SK-N-SH (cell line): ENCODE measurements around the gene C12orf57. TPM values are rescaled to one million over a fixed set of nuclear protein-coding genes. Genes with fewer than 3 reads are reported as not detected.

Experiments
- CTCF ChIA-PET: fragments of 300-600, 350-600 bp; formaldehyde crosslinking; extraction: SDS; loops from one replicate; lab custom pipeline; 2021; lab: Yijun Ruan, JAX
- POLR2A ChIA-PET: fragments of 350-600 bp; sonication (Branson Sonifier 250); formaldehyde crosslinking; extraction: SDS; loops from one replicate; lab custom pipeline; 2020; ENCODE audit warnings: antibody characterized with exemption, inconsistent platforms; lab: Yijun Ruan, JAX
- DNase-seq: peaks from one replicate; pipeline ENCODE4 v3.0.0; 2012
- H2AFZ ChIP-seq: fragments of 200-600 bp; sonication (generic); 2 replicates; pipeline ENCODE4 v1.8.1; 2016; ENCODE audit warnings: antibody characterized with exemption, mild to moderate bottlenecking, low read depth
- H3F3A ChIP-seq: fragments of 200-600 bp; sonication (generic); replicated peaks from 2 replicates; pipeline ENCODE3; 2016; ENCODE audit warnings: antibody characterized with exemption, mild to moderate bottlenecking; ENCODE audit not compliant: insufficient read depth
- H3K27ac ChIP-seq, 2 experiments: fragments of 200-500 bp in 1 of 2; fragments of 200-600 bp in 1 of 2; sonication (Bioruptor generic) in 1 of 2; sonication (generic), shearing (Covaris generic) in 1 of 2; 2 replicates each; pipeline versions ENCODE4 v1.5.1 to v1.6.1; 2014 to 2016; ENCODE audit warnings: low read depth in 2 of 2, inconsistent platforms in 1 of 2, low read length in 1 of 2, mild to moderate bottlenecking in 1 of 2, mixed read lengths in 1 of 2
- H3K27me3 ChIP-seq: fragments of 200-600 bp; sonication (generic), shearing (Covaris generic); 2 replicates; pipeline ENCODE4 v1.6.1; 2016; ENCODE audit warnings: mixed run types; ENCODE audit not compliant: insufficient read depth
- H3K36me3 ChIP-seq, 2 experiments: fragments of 200-500 bp in 1 of 2; fragments of 200-600 bp in 1 of 2; sonication (Bioruptor generic) in 1 of 2; sonication (generic) in 1 of 2; replicated peaks in 1 of 2; 2 replicates each; pipeline versions ENCODE3 to v1.5.1; 2014 to 2016; ENCODE audit warnings: low read length in 1 of 2, mild to moderate bottlenecking in 1 of 2; ENCODE audit not compliant: insufficient read depth in 2 of 2, control insufficient read depth in 1 of 2
- H3K4me1 ChIP-seq, 2 experiments: fragments of 200-500 bp in 1 of 2; fragments of 200-600 bp in 1 of 2; sonication (Bioruptor generic) in 1 of 2; sonication (generic), shearing (Covaris generic) in 1 of 2; 2 replicates each; pipeline versions ENCODE4 v1.5.1 to v1.6.1; 2014 to 2016; ENCODE audit warnings: low read depth in 1 of 2, low read length in 1 of 2, mixed run types in 1 of 2; ENCODE audit not compliant: insufficient read depth in 2 of 2, control insufficient read depth in 1 of 2
- H3K4me2 ChIP-seq: fragments of 200-600 bp; sonication (generic), shearing (Covaris generic); 2 replicates; pipeline ENCODE4 v1.6.1; 2017; ENCODE audit warnings: mixed run types
- H3K4me3 ChIP-seq, 2 experiments: fragments of 200-500 bp in 1 of 2; fragments of 200-600 bp in 1 of 2; sonication (Bioruptor generic) in 1 of 2; sonication (generic), shearing (Covaris generic) in 1 of 2; 2 replicates each; pipeline versions ENCODE4 v1.5.1 to v1.8.1; 2014 to 2016; ENCODE audit warnings: low read depth in 2 of 2, inconsistent platforms in 1 of 2, low read length in 1 of 2, mild to moderate bottlenecking in 1 of 2, mixed read lengths in 1 of 2, moderate library complexity in 1 of 2
- H3K79me2 ChIP-seq: fragments of 200-600 bp; sonication (generic); 2 replicates; pipeline ENCODE4 v1.8.1; 2017; ENCODE audit warnings: mild to moderate bottlenecking; ENCODE audit not compliant: insufficient read depth
- H3K9ac ChIP-seq: fragments of 200-600 bp; sonication (generic); 2 replicates; pipeline ENCODE4 v1.6.1; 2017; ENCODE audit warnings: mixed run types
- H3K9me2 ChIP-seq: fragments of 200-600 bp; sonication (generic); 2 replicates; pipeline ENCODE4 v1.6.1; 2017; ENCODE audit warnings: mixed run types
- H3K9me3 ChIP-seq: fragments of 200-600 bp; sonication (generic); 2 replicates; pipeline ENCODE4 v1.6.1; 2017; ENCODE audit warnings: mixed run types, mild to moderate bottlenecking, moderate library complexity
- H4K20me1 ChIP-seq: fragments of 200-600 bp; sonication (generic); 2 replicates; pipeline ENCODE4 v1.6.1; 2017; ENCODE audit warnings: mild to moderate bottlenecking, mixed run types; ENCODE audit not compliant: insufficient read depth
- CHD2 ChIP-seq: fragments of 150-350 bp; IDR thresholded peaks from 2 replicates; pipeline ENCODE4 v1.6.1; 2018; ENCODE audit warnings: low read length; ENCODE audit not compliant: partially characterized antibody
- EZH2phosphoT487 ChIP-seq: fragments of 200-600 bp; sonication (generic); IDR thresholded peaks from 2 replicates; pipeline ENCODE4 v1.6.1; 2017; ENCODE audit warnings: low read depth, mixed run types, mild to moderate bottlenecking, antibody characterized with exemption, moderate library complexity, borderline replicate concordance
- FOXJ3 ChIP-seq: sonication (generic); formaldehyde crosslinking; IDR thresholded peaks from 2 replicates; pipeline ENCODE4 v1.5.1; 2020; ENCODE audit warnings: mild to moderate bottlenecking, missing genetic modification reagents
- FOXM1 ChIP-seq: IDR thresholded peaks from 2 replicates; pipeline ENCODE4 v1.4.0; 2012; ENCODE audit warnings: low read depth, mild to moderate bottlenecking
- GATA2 ChIP-seq: sonication (generic); formaldehyde crosslinking; IDR thresholded peaks from 2 replicates; pipeline ENCODE4 v1.5.0; 2020; ENCODE audit warnings: mild to moderate bottlenecking, missing genetic modification reagents
- JUND ChIP-seq: IDR thresholded peaks from 2 replicates; pipeline ENCODE4 v1.4.0; 2012
- MEF2A ChIP-seq: IDR thresholded peaks from 2 replicates; pipeline ENCODE4 v1.4.0; 2012; ENCODE audit warnings: low read depth, borderline replicate concordance
- NRF1 ChIP-seq: IDR thresholded peaks from 2 replicates; pipeline ENCODE4 v1.6.1; 2012; ENCODE audit warnings: low read depth, mild to moderate bottlenecking, low read length
- POLR2AphosphoS5 ChIP-seq: IDR thresholded peaks from 2 replicates; pipeline ENCODE4 v1.6.1; 2012; ENCODE audit warnings: low read depth, low read length
- RAD21 ChIP-seq: IDR thresholded peaks from 2 replicates; pipeline ENCODE4 v1.6.1; 2012; ENCODE audit warnings: mild to moderate bottlenecking, low read length
- RCOR1 ChIP-seq: fragments of 150-350 bp; IDR thresholded peaks from 2 replicates; pipeline ENCODE4 v1.6.1; 2017; ENCODE audit warnings: antibody characterized with exemption, low read length
- RFX5 ChIP-seq: IDR thresholded peaks from 2 replicates; pipeline ENCODE4 v1.6.1; 2012; ENCODE audit warnings: mild to moderate bottlenecking, improper control_type of control experiment, low read length
- RXRA ChIP-seq: IDR thresholded peaks from 2 replicates; pipeline ENCODE4 v1.4.0; 2012; ENCODE audit warnings: low read depth, mild to moderate bottlenecking, borderline replicate concordance
- SMC3 ChIP-seq: IDR thresholded peaks from 2 replicates; pipeline ENCODE4 v1.6.1; 2012; ENCODE audit warnings: low read depth, low read length, improper control_type of control experiment
- TAF1 ChIP-seq: IDR thresholded peaks from 2 replicates; pipeline ENCODE4 v1.6.1; 2012; ENCODE audit warnings: low read depth, mild to moderate bottlenecking, low read length, moderate library complexity, borderline replicate concordance
- TCF12 ChIP-seq: IDR thresholded peaks from 2 replicates; pipeline ENCODE4 v1.4.0; 2012
- TEAD4 ChIP-seq: IDR thresholded peaks from 2 replicates; pipeline ENCODE4 v1.4.0; 2012; ENCODE audit warnings: mild to moderate bottlenecking, borderline replicate concordance; ENCODE audit not compliant: insufficient read depth
- YY1 ChIP-seq: IDR thresholded peaks from 2 replicates; pipeline ENCODE4 v1.4.0; 2012; ENCODE audit warnings: low read depth, mild to moderate bottlenecking
- WGBS: methylation state at CpG from one replicate; pipeline ENCODE4 v1.1.6; 2017; ENCODE audit warnings: low lambda C conversion rate; 5-methylcytosine and 5-hydroxymethylcytosine counted together
- polyA plus RNA-seq, 3 experiments: library from polyadenylated mRNA; depleted of rRNA; stranded (reverse); fragments of >200 nt; gene quantifications; 2 replicates each; pipeline ENCODE4 v1.2.3, GENCODE V29; 2012
- TF ChIP-seq, protein P1 (sequence below): IDR thresholded peaks from 2 replicates; pipeline ENCODE4; 2012
- TF ChIP-seq, protein P2 (sequence below): fragments of 150-350 bp; IDR thresholded peaks from 2 replicates; pipeline ENCODE4 v1.6.1; 2016; ENCODE audit warnings: mild to moderate bottlenecking, low read depth, low read length
- TF ChIP-seq, protein P3 (sequence below): IDR thresholded peaks from 2 replicates; pipeline ENCODE4 v1.4.0; 2012; ENCODE audit warnings: low read depth

Gene C12orf57
- polyA plus RNA-seq, 1 of the 3 experiments (the other 2 are of a cell fraction) = 659 TPM

DNA sequence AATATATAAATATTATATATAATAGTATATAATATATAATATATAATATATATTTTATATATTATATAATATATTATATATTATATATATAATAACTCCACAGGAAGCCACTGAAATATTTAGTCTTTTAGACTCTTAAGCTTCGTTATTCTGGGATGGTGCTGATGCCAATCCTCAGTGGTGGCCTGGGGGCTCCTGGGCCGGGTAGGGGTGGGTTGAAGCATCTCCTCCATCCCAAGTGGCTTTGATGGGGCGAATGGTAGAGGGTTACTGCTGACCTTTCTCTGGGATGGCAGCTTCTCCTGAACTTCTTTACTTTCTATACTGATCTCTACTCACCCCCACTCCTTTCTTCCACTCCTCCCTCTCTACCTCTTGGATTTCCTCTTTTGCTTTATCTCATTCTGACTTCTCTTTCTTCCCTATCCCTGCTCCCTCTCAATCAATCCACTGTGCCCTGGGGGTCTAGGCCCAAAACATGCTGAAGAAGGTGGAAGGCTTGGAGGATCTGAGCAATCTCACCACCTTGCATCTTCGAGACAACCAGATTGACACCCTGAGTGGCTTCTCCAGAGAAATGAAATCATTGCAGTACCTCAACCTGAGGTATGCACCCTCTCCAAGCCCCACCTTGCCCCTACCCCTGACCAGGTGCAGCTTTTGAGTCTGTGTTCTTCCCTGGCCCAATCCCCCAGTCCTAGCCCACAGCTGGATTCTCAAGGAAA lies 34.2 kb upstream of the C12orf57 start:
- H3K9me3 ChIP-seq = no peaks in the 10 kb centered on the region
- peaks cover 0 to 5% of the 10 kb centered on the region in 2 experiments for H3K36me3 ChIP-seq
- H2AFZ ChIP-seq = no peak overlapping the region
- peaks cover 4% of the 10 kb centered on the region for H3F3A ChIP-seq
- CTCF ChIA-PET = interaction anchor here (0.6 to 9.6 kb wide), 8 partner anchors 16 to 203 kb away, joined by 3 to 62 read pairs (median 6); partner anchors contain the start of genes ATN1 and SPSB2
- no peaks in the 10 kb centered on the region for H4K20me1 ChIP-seq
- H3K9me2 ChIP-seq = no peaks in the 10 kb centered on the region
- H3K4me3 ChIP-seq = no peak overlapping the region
- H3K27ac ChIP-seq = no peak overlapping the region
- POLR2A ChIA-PET = interaction anchor here (1.2 to 1.3 kb wide), 2 partner anchors 34 to 37 kb away, joined by 3 read pairs; partner anchors contain the start of genes C12orf57, RNU7-1 and SPSB2
- no peak overlapping the region for H3K4me2 ChIP-seq
- H3K79me2 ChIP-seq = no peaks in the 10 kb centered on the region
- peaks cover 5 to 13% of the 10 kb centered on the region in 2 experiments; a peak in 2 of 4 replicates for H3K4me1 ChIP-seq
- H3K27me3 ChIP-seq = no peaks in the 10 kb centered on the region
- no peak overlapping the region for H3K9ac ChIP-seq
- WGBS = 77% methylated on average over 4 of the region's 4 CpGs
- TF ChIP-seq, protein P1, sequence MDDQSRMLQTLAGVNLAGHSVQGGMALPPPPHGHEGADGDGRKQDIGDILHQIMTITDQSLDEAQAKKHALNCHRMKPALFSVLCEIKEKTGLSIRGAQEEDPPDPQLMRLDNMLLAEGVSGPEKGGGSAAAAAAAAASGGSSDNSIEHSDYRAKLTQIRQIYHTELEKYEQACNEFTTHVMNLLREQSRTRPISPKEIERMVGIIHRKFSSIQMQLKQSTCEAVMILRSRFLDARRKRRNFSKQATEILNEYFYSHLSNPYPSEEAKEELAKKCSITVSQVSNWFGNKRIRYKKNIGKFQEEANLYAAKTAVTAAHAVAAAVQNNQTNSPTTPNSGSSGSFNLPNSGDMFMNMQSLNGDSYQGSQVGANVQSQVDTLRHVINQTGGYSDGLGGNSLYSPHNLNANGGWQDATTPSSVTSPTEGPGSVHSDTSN = no peak
- TF ChIP-seq YY1 (no peak), MEF2A (no peak), NRF1 (no peak), TAF1 (no peak), GATA2 (no peak), EZH2phosphoT487 (no peak), RXRA (no peak), RCOR1 (no peak), FOXJ3 (CRISPR knock-in tag) (no peak)
- DNase-seq = no peak

DNA sequence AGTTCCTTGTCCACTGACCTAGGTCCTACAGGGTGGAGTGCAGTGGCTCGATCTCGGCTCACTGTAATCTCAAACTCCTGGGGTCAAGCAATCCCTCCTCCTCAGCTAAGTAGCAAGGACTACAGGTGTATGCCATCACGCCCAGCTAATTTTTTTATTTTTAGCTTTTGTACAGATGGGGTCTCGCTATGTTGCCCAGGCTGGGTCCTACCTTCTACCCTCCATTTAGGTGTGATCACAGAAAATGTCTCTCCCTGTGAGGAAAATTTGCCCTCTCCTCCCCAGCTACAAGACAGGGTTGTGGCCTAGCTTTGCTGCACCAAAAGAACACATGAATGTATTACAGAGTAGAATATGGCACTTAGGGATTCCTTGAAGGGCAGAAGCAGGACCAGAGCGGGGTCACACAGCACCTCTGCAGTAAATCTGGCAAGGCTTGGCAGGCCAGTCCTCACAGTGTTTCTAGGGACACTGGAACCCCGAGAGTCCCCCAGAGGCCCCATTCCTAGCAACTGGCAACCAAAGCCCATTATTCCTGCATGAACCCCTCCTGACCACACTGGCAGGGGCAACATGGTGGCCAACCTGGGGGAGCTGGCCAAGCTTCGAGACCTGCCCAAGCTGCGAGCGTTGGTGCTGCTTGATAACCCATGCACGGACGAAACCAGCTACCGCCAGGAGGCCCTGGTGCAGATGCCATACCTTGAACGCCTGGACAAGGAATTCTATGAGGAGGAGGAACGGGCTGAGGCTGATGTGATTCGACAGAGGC lies 31.5 kb upstream of the C12orf57 start:
- no peak for DNase-seq
- H2AFZ ChIP-seq = no peak overlapping the region
- CTCF ChIA-PET = interaction anchor here (0.6 to 9.6 kb wide), 11 partner anchors 13 to 232 kb away, joined by 3 to 62 read pairs (median 5); partner anchors contain the start of genes C12orf57 and RNU7-1
- H3K9ac ChIP-seq = no peak overlapping the region
- H3K36me3 ChIP-seq = peaks cover 0 to 5% of the 10 kb centered on the region in 2 experiments
- no peaks in the 10 kb centered on the region for H4K20me1 ChIP-seq
- H3K27me3 ChIP-seq = no peaks in the 10 kb centered on the region
- POLR2A ChIA-PET = interaction anchor here (1.1 to 4.2 kb wide), 5 partner anchors 10 to 46 kb away, joined by 3 to 21 read pairs (median 7); no protein-coding TSS in a partner anchor
- peaks cover 4% of the 10 kb centered on the region for H3F3A ChIP-seq
- H3K4me2 ChIP-seq = no peak overlapping the region
- 96% methylated on average over 15 of the region's 15 CpGs for WGBS
- H3K9me3 ChIP-seq = no peaks in the 10 kb centered on the region
- H3K4me3 ChIP-seq = no peak overlapping the region
- H3K4me1 ChIP-seq = peaks cover 14 to 18% of the 10 kb centered on the region in 2 experiments; a peak in 2 of 4 replicates
- peaks cover 13% of the 10 kb centered on the region; the same call in 1 of the 2 replicates for H3K79me2 ChIP-seq
- no peaks in the 10 kb centered on the region for H3K9me2 ChIP-seq
- no peak overlapping the region for H3K27ac ChIP-seq
- TF ChIP-seq TCF12 (no peak), CHD2 (no peak), TAF1 (no peak), TEAD4 (no peak), FOXM1 (no peak), RXRA (no peak), POLR2AphosphoS5 (no peak), SMC3 (no peak), NRF1 (no peak), YY1 (no peak), JUND (no peak), MEF2A (no peak), FOXJ3 (CRISPR knock-in tag) (no peak), RFX5 (no peak), RAD21 (no peak)
- TF ChIP-seq, protein P1 = no peak
- TF ChIP-seq, protein P2, sequence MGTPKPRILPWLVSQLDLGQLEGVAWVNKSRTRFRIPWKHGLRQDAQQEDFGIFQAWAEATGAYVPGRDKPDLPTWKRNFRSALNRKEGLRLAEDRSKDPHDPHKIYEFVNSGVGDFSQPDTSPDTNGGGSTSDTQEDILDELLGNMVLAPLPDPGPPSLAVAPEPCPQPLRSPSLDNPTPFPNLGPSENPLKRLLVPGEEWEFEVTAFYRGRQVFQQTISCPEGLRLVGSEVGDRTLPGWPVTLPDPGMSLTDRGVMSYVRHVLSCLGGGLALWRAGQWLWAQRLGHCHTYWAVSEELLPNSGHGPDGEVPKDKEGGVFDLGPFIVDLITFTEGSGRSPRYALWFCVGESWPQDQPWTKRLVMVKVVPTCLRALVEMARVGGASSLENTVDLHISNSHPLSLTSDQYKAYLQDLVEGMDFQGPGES = no peak
- TF ChIP-seq, protein P3, sequence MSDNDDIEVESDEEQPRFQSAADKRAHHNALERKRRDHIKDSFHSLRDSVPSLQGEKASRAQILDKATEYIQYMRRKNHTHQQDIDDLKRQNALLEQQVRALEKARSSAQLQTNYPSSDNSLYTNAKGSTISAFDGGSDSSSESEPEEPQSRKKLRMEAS = no peak
